HepG2 (cell line): Measurements from ENCODE around the gene STAP1. TPM values are rescaled to one million over a fixed set of nuclear protein-coding genes. Genes with fewer than 3 reads are reported as not detected.

ENCODE experiments used
- AHDC1 ChIP-seq: sonication (generic); formaldehyde crosslinking; IDR thresholded peaks from 2 replicates; pipeline ENCODE4 v1.5.1; 2020; ENCODE audit warnings: mild to moderate bottlenecking, missing genetic modification reagents, borderline replicate concordance
- E2F2 ChIP-seq: sonication (generic); formaldehyde crosslinking; IDR thresholded peaks from 2 replicates; pipeline ENCODE4 v1.4.0; 2020; ENCODE audit warnings: missing genetic modification reagents, borderline replicate concordance
- EED ChIP-seq: sonication (generic); formaldehyde crosslinking; IDR thresholded peaks from 2 replicates; pipeline ENCODE4 v1.5.0; 2020; ENCODE audit warnings: mild to moderate bottlenecking, missing genetic modification reagents
- GLI4 ChIP-seq: sonication (generic); formaldehyde crosslinking; IDR thresholded peaks from 2 replicates; pipeline ENCODE4 v1.5.1; 2020; ENCODE audit warnings: missing genetic modification reagents, mild to moderate bottlenecking, moderate library complexity, borderline replicate concordance
- ISL2 ChIP-seq: sonication (generic); formaldehyde crosslinking; IDR thresholded peaks from 2 replicates; pipeline ENCODE4 v1.5.0; 2020; ENCODE audit warnings: missing genetic modification reagents
- KLF9 ChIP-seq: IDR thresholded peaks from 2 replicates; pipeline ENCODE4 v1.6.1; 2016; ENCODE audit warnings: low read depth
- MAFK ChIP-seq, 2 experiments: IDR thresholded peaks in 1 of 2; conservative IDR thresholded peaks in 1 of 2; 2 replicates each; pipeline ENCODE4 v1.6.1; 2011; ENCODE audit warnings: improper control_type of control experiment in 2 of 2, low read length in 2 of 2
- MED1 ChIP-seq: sonication (generic); formaldehyde crosslinking; IDR thresholded peaks from 2 replicates; pipeline ENCODE4 v1.4.0; 2020; ENCODE audit warnings: missing genetic modification reagents
- NFYB ChIP-seq: sonication (generic); formaldehyde crosslinking; IDR thresholded peaks from 2 replicates; pipeline ENCODE4 v1.4.0; 2020; ENCODE audit warnings: missing genetic modification reagents
- NPAS2 ChIP-seq: sonication (generic); formaldehyde crosslinking; IDR thresholded peaks from 2 replicates; pipeline ENCODE4 v1.8.0; 2022; ENCODE audit warnings: mild to moderate bottlenecking, missing genetic modification reagents, borderline replicate concordance
- PAXIP1 ChIP-seq: sonication (generic); formaldehyde crosslinking; conservative IDR thresholded peaks from 2 replicates; pipeline ENCODE4 v1.4.0; 2020; ENCODE audit warnings: mild to moderate bottlenecking, missing genetic modification reagents, moderate library complexity
- PHF5A ChIP-seq: IDR thresholded peaks from one replicate; pipeline ENCODE4 v1.6.1; 2018; ENCODE audit warnings: low read depth, missing genetic modification reagents; ENCODE audit not compliant: unreplicated experiment
- XRCC5 ChIP-seq: fragments of 200-400 bp; formaldehyde crosslinking; optimal IDR thresholded peaks from 2 replicates; pipeline ENCODE3; 2017; ENCODE audit warnings: mild to moderate bottlenecking, low read length
- ZNF460 ChIP-seq: sonication (generic); formaldehyde crosslinking; IDR thresholded peaks from 2 replicates; pipeline ENCODE4 v1.5.1; 2020; ENCODE audit warnings: missing genetic modification reagents, mild to moderate bottlenecking, borderline replicate concordance
- ZXDC ChIP-seq: sonication (generic); formaldehyde crosslinking; IDR thresholded peaks from 2 replicates; pipeline ENCODE4 v1.5.0; 2020; ENCODE audit warnings: mild to moderate bottlenecking, missing genetic modification reagents
- polyA plus RNA-seq, 8 experiments: library from polyadenylated mRNA; depleted of rRNA in 3 of 8; stranded (reverse) in 7 of 8; unstranded in 1 of 8; fragments of >200 nt; fragmentation: Illumina TruSeq in 4 of 8; extraction: Trizol in 4 of 8; gene quantifications; 2 replicates each; pipeline versions ENCODE4 v1.2.1 to v1.2.3, GENCODE V29; 2011 to 2016; ENCODE audit warnings: low read depth in 4 of 8, missing spikeins in 1 of 8, mixed read lengths in 1 of 8; ENCODE audit not compliant: insufficient read depth in 1 of 8
- total RNA-seq, 5 experiments: library from RNA; depleted of rRNA; stranded (reverse); fragments of >200 nt; fragmentation: Illumina TruSeq; extraction: Trizol; gene quantifications; 2 replicates each; pipeline ENCODE4 v1.2.3, GENCODE V29; 2016; ENCODE audit warnings: low read depth in 1 of 5

The STAP1 gene
- total and polyA plus RNA-seq, 2 of the 13 experiments (the other 11 are each of a cell fraction or from before 2014, with no cell fraction given), result not detected

GRCh38 chr4:67545199-67546003 lies 13.1 kb upstream of the STAP1 start, which contains the start of gene CENPC (continued):
- no peak; the same call in 1 of the 2 replicates for TF ChIP-seq AHDC1
- no peak for TF ChIP-seq ZXDC (CRISPR knock-in tag)
- TF ChIP-seq XRCC5, result peak; percentile 49
- TF ChIP-seq EED (CRISPR knock-in tag), result no peak
- TF ChIP-seq PHF5A, result no peak
- TF ChIP-seq MED1 (CRISPR knock-in tag), result no peak
- no peak for TF ChIP-seq MAFK (conservative IDR thresholded peaks at IDR 0.05 in 1 of 2, IDR thresholded peaks at IDR 0.05 in 1 of 2; ENCODE audit: low read length in 2 of 2)
- no peak for TF ChIP-seq GLI4
- peak; percentile 60; the same call in 1 of the 2 replicates for TF ChIP-seq E2F2 (CRISPR knock-in tag)
- TF ChIP-seq NPAS2, result no peak
- no peak for TF ChIP-seq KLF9 (CRISPR knock-in tag)
- TF ChIP-seq NFYB (CRISPR knock-in tag), result peak; percentile 82
- TF ChIP-seq ZNF460, result no peak
- TF ChIP-seq ISL2, result peak; percentile 50; the same call in 1 of the 2 replicates
- 0 out of 2 replicates have a peak, but pooled peaks have one; percentile 11 for TF ChIP-seq PAXIP1
